DOHH2 (cell line): ENCODE results near the gene PLK1.
"Not testable (repeated sequence)": the region's sequence is repeated elsewhere in the genome, so short reads cannot be mapped to it uniquely, and the experiment has no call there.

Source experiments
- EZH2phosphoT487 ChIP-seq: fragments of 200-600 bp; sonication (generic); IDR thresholded peaks from 2 replicates; pipeline ENCODE4 v1.6.1; 2017; ENCODE audit warnings: borderline replicate concordance, mild to moderate bottlenecking, antibody characterized with exemption, low read length, moderate library complexity, mixed read lengths
- TF ChIP-seq, protein P1 (sequence below): fragments of 200-600 bp; sonication (generic); IDR thresholded peaks from one replicate; pipeline ENCODE4 v1.5.1; 2014; ENCODE audit warnings: antibody characterized with exemption, mild to moderate bottlenecking, low read depth, low read length; ENCODE audit not compliant: poor library complexity, severe bottlenecking

DNA sequence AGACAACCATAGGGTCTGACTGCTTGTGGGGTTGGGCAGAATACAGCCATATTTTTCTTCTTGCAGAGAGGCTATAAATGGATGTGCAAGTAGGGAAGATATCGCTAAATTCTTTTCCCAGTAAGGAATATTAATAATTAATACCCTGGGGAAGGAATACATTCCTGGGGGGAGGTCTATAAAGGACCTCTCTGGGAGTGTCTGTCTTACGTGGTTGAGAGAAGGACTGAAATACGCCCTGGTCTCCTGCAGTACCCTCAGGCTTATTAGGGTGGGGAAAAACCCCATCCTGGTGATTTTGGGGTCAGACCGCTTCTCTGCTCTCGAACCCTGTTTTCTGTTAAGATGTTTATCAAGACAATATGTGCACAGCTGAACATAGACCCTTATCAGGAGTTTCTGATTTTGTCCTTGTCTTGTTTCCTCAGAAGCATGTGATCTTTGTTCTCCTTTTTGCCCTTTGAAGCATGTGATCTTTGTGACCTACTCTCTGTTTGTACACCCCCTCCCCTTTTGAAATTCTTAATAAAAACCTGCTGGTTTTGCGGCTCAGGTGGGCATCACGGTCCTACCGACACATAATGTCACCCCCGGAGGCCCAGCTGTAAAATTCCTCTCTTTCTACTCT, 44.0 kb downstream of the PLK1 start:
- TF ChIP-seq, protein P1, sequence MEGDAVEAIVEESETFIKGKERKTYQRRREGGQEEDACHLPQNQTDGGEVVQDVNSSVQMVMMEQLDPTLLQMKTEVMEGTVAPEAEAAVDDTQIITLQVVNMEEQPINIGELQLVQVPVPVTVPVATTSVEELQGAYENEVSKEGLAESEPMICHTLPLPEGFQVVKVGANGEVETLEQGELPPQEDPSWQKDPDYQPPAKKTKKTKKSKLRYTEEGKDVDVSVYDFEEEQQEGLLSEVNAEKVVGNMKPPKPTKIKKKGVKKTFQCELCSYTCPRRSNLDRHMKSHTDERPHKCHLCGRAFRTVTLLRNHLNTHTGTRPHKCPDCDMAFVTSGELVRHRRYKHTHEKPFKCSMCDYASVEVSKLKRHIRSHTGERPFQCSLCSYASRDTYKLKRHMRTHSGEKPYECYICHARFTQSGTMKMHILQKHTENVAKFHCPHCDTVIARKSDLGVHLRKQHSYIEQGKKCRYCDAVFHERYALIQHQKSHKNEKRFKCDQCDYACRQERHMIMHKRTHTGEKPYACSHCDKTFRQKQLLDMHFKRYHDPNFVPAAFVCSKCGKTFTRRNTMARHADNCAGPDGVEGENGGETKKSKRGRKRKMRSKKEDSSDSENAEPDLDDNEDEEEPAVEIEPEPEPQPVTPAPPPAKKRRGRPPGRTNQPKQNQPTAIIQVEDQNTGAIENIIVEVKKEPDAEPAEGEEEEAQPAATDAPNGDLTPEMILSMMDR = not testable (repeated sequence)
- not testable (repeated sequence) for TF ChIP-seq EZH2phosphoT487
